Epithelial cell of esophagus (primary cell): ENCODE measurements around the gene ZNF625.

ENCODE experiments used
- DNase-seq: peaks from one replicate; pipeline ENCODE4 v3.0.0; 2010; ENCODE audit warnings: low read depth
- H3K4me3 ChIP-seq: 2 replicates; pipeline ENCODE4 v1.5.1; 2011; ENCODE audit warnings: mild to moderate bottlenecking, low read length, control low read depth
- CTCF ChIP-seq: IDR thresholded peaks from 2 replicates; pipeline ENCODE4 v1.5.1; 2011; ENCODE audit warnings: low read depth, mild to moderate bottlenecking, low read length, control low read depth, inconsistent platforms; ENCODE audit not compliant: insufficient read depth; ENCODE audit errors: missing control alignments

ZNF625 gene

GRCh38 chr19:12139269-12139668 lies 17.3 kb downstream of the ZNF625 start:
- DNase-seq: no peak
- peak overlapping the region; percentile 85 for H3K4me3 ChIP-seq
- no peak for TF ChIP-seq CTCF

- no peak for TF ChIP-seq CTCF
- no peak overlapping the region for H3K4me3 ChIP-seq
- no peak for DNase-seq
Measured at GRCh38 chr19:12137221-12137940, 19.2 kb downstream of the ZNF625 start.

- H3K4me3 ChIP-seq: no peak overlapping the region
- no peak for TF ChIP-seq CTCF
- no peak for DNase-seq
Measured at GRCh38 chr19:12133069-12133468, 23.5 kb downstream of the ZNF625 start.

GRCh38 chr19:12126707-12127106 lies 29.8 kb downstream of the ZNF625 start:
- DNase-seq: peak; percentile 18
- H3K4me3 ChIP-seq: no peak overlapping the region
- TF ChIP-seq CTCF: peak; percentile 37

- DNase-seq: no peak
- TF ChIP-seq CTCF: no peak
- H3K4me3 ChIP-seq: no peak overlapping the region
Measured at GRCh38 chr19:12117201-12117970, 39.1 kb downstream of the ZNF625 start.

GRCh38 chr19:12113121-12113520 lies 43.4 kb downstream of the ZNF625 start:
- no peak for TF ChIP-seq CTCF
- DNase-seq: no peak

More at GRCh38 chr19:12113121-12113520, 43.4 kb downstream of the ZNF625 start:
- no peak overlapping the region for H3K4me3 ChIP-seq
